ENCODE results near the gene RASSF10. TPM values are rescaled to one million over a fixed set of nuclear protein-coding genes. Genes with fewer than 3 reads are reported as not detected.
A peak's percentile ranks its signal among the peaks of the same experiment; 100 is the strongest.

Gene RASSF10
- polyA plus RNA-seq, 3 donors = not detected

DNA sequence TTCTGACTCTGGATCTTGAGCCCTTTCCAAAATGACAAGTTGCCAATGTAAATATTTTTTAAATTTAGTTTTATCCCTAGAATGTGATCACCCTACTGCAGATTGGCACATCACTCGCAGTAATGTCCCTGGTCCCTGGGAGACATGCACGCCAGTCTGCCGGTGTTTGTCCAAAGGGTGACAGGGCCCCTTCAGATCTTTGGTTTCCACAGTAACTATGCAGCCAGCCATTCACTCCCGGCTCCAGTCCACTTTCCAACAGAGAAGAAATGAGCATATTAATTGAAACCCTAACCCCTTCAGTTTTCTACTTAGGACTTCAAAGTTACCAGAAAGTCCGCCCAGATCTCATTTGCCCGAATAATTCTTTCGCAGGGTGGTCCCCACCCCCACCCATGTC, 25.8 kb upstream of the RASSF10 start:
- Histone ChIP-seq H3K9me3 (replicated peaks in 1 of 2; ENCODE audit: control insufficient read depth in 1 of 2, insufficient read depth in 1 of 2, low read length in 2 of 2) (no peaks in the 10 kb centered on the region), H3K9ac (ENCODE audit: insufficient read depth, low read length, poor library complexity, severe bottlenecking) (no peak overlapping the region), H2AFZ (ENCODE audit: insufficient read depth, low read depth, low read length, poor library complexity, severe bottlenecking) (no peak overlapping the region), H3K27me3 (ENCODE audit: control insufficient read depth in 2 of 2, insufficient read depth in 2 of 2, low read length in 2 of 2) (no peaks in the 10 kb centered on the region), H3K79me2 (ENCODE audit: insufficient read depth, low read length) (no peaks in the 10 kb centered on the region), H3K4me3 (replicated peaks in 1 of 3; ENCODE audit: low read depth in 2 of 3, low read length in 3 of 3) (no peak overlapping the region), H3K4me2 (replicated peaks; ENCODE audit: extremely low read depth, low read length, poor library complexity, severe bottlenecking) (no peak overlapping the region), H4K20me1 (ENCODE audit: insufficient read depth, low read length) (no peaks in the 10 kb centered on the region), H3K4me1 (ENCODE audit: control insufficient read depth in 1 of 2, insufficient read depth in 2 of 2, low read length in 2 of 2) (peaks cover 5 to 14% of the 10 kb centered on the region in 2 donors), H3K27ac (ENCODE audit: low read depth in 1 of 2, low read length in 2 of 2) (no peak overlapping the region), H3K36me3 (replicated peaks in 1 of 2; ENCODE audit: control insufficient read depth in 1 of 2, insufficient read depth in 2 of 2, low read length in 2 of 2) (no peaks in the 10 kb centered on the region)
- TF ChIP-seq, protein P1, sequence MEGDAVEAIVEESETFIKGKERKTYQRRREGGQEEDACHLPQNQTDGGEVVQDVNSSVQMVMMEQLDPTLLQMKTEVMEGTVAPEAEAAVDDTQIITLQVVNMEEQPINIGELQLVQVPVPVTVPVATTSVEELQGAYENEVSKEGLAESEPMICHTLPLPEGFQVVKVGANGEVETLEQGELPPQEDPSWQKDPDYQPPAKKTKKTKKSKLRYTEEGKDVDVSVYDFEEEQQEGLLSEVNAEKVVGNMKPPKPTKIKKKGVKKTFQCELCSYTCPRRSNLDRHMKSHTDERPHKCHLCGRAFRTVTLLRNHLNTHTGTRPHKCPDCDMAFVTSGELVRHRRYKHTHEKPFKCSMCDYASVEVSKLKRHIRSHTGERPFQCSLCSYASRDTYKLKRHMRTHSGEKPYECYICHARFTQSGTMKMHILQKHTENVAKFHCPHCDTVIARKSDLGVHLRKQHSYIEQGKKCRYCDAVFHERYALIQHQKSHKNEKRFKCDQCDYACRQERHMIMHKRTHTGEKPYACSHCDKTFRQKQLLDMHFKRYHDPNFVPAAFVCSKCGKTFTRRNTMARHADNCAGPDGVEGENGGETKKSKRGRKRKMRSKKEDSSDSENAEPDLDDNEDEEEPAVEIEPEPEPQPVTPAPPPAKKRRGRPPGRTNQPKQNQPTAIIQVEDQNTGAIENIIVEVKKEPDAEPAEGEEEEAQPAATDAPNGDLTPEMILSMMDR (IDR thresholded peaks at IDR 0.05) = no peak
- Mint-ChIP-seq H3K36me3 (no peaks in the 10 kb centered on the region), H3K4me1 (peaks cover 22% of the 10 kb centered on the region), H3K27ac (no peak overlapping the region), H3K4me3 (no peak overlapping the region), H3K27me3 (ENCODE audit: low read depth in 3 of 3) (peaks cover 0 to 4% (median 0%) of the 10 kb centered on the region in 3 donors), H3K9me3 (peaks cover 0 to 2% (median 0%) of the 10 kb centered on the region in 7 donors)
- DNase-seq = no peak
- WGBS (ENCODE audit: insufficient coverage) = 95% methylated on average over 7 of the region's 7 CpGs
- intact Hi-C loops (cut with micrococcal nuclease) = no loop called here

- no peak overlapping the region for H3K4me3 Mint-ChIP-seq
- H3K27ac Mint-ChIP-seq = peak overlapping the region in 1 of 7 donors; percentile 43
- H3K4me3 ChIP-seq (replicated peaks in 1 of 3; ENCODE audit: low read depth in 2 of 3, low read length in 3 of 3) = no peak overlapping the region
- DNase-seq = no peak
- TF ChIP-seq, protein P1 (IDR thresholded peaks at IDR 0.05) = no peak
- intact Hi-C loops (cut with micrococcal nuclease) = no loop called here
- no peaks in the 10 kb centered on the region for H3K27me3 ChIP-seq (ENCODE audit: control insufficient read depth in 2 of 2, insufficient read depth in 2 of 2, low read length in 2 of 2)
- H3K4me2 ChIP-seq (replicated peaks; ENCODE audit: extremely low read depth, low read length, poor library complexity, severe bottlenecking) = no peak overlapping the region
- H3K9me3 Mint-ChIP-seq = peaks cover 0 to 7% (median 2%) of the 10 kb centered on the region in 7 donors
- WGBS (ENCODE audit: insufficient coverage) = 90% methylated on average over 2 of the region's 8 CpGs
- H4K20me1 ChIP-seq (ENCODE audit: insufficient read depth, low read length) = no peaks in the 10 kb centered on the region
- H3K36me3 ChIP-seq (replicated peaks in 1 of 2; ENCODE audit: control insufficient read depth in 1 of 2, insufficient read depth in 2 of 2, low read length in 2 of 2) = no peaks in the 10 kb centered on the region
- H3K9ac ChIP-seq (ENCODE audit: insufficient read depth, low read length, poor library complexity, severe bottlenecking) = no peak overlapping the region
- no peak overlapping the region for H3K27ac ChIP-seq (ENCODE audit: low read depth in 1 of 2, low read length in 2 of 2)
- peaks cover 0 to 4% of the 10 kb centered on the region in 2 donors for H3K9me3 ChIP-seq (replicated peaks in 1 of 2; ENCODE audit: control insufficient read depth in 1 of 2, insufficient read depth in 1 of 2, low read length in 2 of 2)
- H3K4me1 Mint-ChIP-seq = peaks cover 21% of the 10 kb centered on the region
- peaks cover 0 to 12% of the 10 kb centered on the region in 2 donors for H3K4me1 ChIP-seq (ENCODE audit: control insufficient read depth in 1 of 2, insufficient read depth in 2 of 2, low read length in 2 of 2)
- no peaks in the 10 kb centered on the region for H3K79me2 ChIP-seq (ENCODE audit: insufficient read depth, low read length)
- H3K27me3 Mint-ChIP-seq (ENCODE audit: low read depth in 3 of 3) = peaks cover 0 to 5% (median 0%) of the 10 kb centered on the region in 3 donors
- H3K36me3 Mint-ChIP-seq = no peaks in the 10 kb centered on the region
- H2AFZ ChIP-seq (ENCODE audit: insufficient read depth, low read depth, low read length, poor library complexity, severe bottlenecking) = no peak overlapping the region
These were observed 22.8 kb upstream of the RASSF10 start for GRCh38 chr11:12986194-12986898.
